Measurements from ENCODE around the gene IQGAP1. TPM values are rescaled to one million over a fixed set of nuclear protein-coding genes. Genes with fewer than 3 reads are reported as not detected.

IQGAP1 gene
- total RNA-seq, 1 donor from 2014 or later: 265 TPM

DNA sequence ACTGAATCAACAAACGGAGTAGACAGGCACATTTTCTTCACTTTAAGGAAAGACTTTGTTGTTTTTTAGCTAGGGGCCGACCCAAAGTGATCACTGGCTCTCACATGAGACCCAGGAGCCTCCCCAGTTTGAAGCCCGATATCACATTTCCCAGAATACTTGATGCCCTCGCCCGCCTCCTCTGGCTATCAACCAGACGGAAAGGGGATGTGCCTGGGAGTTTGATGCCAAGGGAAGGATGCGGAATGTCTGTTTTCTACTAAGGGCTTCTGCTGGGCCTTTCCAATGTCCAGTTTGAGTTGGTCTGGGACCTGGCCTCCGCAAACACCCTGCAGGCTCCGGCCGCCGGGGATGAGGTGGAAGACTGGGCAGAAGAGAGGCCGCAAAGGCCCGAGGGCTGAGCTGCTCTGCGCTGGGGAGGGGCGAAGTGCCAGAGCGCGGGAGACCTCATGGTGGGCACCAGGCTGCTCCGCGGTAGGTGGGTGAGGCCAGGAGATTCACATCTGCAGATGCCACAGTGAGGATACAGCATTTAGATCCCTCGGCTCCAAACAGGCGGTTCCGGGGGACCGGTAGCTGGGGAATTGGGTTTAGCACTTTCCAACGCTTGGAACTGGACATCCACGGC lies 36.4 kb upstream of the IQGAP1 start:
- intact Hi-C loops (cut with DNase I): no loop called here
- Histone ChIP-seq H3K27ac (no peak overlapping the region), H3K4me1 (peaks cover 10% of the 10 kb centered on the region), H3K27me3 (ENCODE audit: low read depth) (no peaks in the 10 kb centered on the region), H3K9me3 (no peaks in the 10 kb centered on the region), H3K4me3 (peak overlapping the region; percentile 89), H3K36me3 (no peaks in the 10 kb centered on the region)
- TF ChIP-seq, protein P1, sequence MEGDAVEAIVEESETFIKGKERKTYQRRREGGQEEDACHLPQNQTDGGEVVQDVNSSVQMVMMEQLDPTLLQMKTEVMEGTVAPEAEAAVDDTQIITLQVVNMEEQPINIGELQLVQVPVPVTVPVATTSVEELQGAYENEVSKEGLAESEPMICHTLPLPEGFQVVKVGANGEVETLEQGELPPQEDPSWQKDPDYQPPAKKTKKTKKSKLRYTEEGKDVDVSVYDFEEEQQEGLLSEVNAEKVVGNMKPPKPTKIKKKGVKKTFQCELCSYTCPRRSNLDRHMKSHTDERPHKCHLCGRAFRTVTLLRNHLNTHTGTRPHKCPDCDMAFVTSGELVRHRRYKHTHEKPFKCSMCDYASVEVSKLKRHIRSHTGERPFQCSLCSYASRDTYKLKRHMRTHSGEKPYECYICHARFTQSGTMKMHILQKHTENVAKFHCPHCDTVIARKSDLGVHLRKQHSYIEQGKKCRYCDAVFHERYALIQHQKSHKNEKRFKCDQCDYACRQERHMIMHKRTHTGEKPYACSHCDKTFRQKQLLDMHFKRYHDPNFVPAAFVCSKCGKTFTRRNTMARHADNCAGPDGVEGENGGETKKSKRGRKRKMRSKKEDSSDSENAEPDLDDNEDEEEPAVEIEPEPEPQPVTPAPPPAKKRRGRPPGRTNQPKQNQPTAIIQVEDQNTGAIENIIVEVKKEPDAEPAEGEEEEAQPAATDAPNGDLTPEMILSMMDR (IDR thresholded peaks at IDR 0.05): no peak
- DNase-seq: peak; percentile 51
- ATAC-seq: peak; percentile 6 to 20

GRCh38 chr15:90352107-90352893 lies 35.7 kb upstream of the IQGAP1 start, which contains the start of gene ZNF774:
ZNF774 (plus strand) TSS chr15:90352284; CDS start chr15:90354661, 2,377 bp downstream.
- ATAC-seq: peak; percentile 99
- H3K36me3 ChIP-seq: no peaks in the 10 kb centered on the region
- peaks cover 10% of the 10 kb centered on the region for H3K4me1 ChIP-seq
- H3K27ac ChIP-seq: peak within 1 kb of the TSS; percentile 76
- DNase-seq: peak; percentile 93
- no peaks in the 10 kb centered on the region for H3K27me3 ChIP-seq (ENCODE audit: low read depth)
- H3K9me3 ChIP-seq: no peaks in the 10 kb centered on the region
- TF ChIP-seq, protein P1 (IDR thresholded peaks at IDR 0.05): no peak
- peak within 1 kb of the TSS; percentile 89 for H3K4me3 ChIP-seq
- intact Hi-C loops (cut with DNase I): no loop called here

DNA sequence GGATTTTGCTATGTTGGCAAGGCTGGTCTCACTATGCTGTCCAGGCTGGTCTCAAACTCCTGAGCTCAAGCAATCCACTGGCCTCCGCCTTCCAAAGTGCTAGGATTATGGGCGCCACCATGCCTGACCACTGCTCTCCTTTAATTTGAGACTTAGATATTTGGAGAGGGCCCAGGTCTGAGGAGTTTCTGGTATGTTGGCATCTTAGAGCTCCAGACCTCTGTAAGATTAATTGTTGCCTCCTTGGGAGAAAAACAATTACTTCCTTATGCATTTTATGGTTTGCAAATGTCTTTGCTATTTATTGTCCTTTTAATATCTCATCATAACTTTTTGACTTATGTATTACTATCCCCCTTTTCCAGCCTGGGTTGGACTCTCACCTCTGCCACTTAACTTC lies 33.1 kb upstream of the IQGAP1 start:
- no peak for ATAC-seq
- H3K4me1 ChIP-seq: peaks cover 10% of the 10 kb centered on the region
- intact Hi-C loops (cut with DNase I): no loop called here
- TF ChIP-seq, protein P1 (IDR thresholded peaks at IDR 0.05): no peak
- H3K27me3 ChIP-seq (ENCODE audit: low read depth): no peaks in the 10 kb centered on the region
- no peak overlapping the region for H3K27ac ChIP-seq
- no peak for DNase-seq
- no peaks in the 10 kb centered on the region for H3K36me3 ChIP-seq
- no peak overlapping the region for H3K4me3 ChIP-seq
- H3K9me3 ChIP-seq: no peaks in the 10 kb centered on the region

- TF ChIP-seq, protein P1 (IDR thresholded peaks at IDR 0.05): no peak
- peak in 1 of 2 donors; percentile 67 for ATAC-seq
These were observed 29.7 kb upstream of the IQGAP1 start for GRCh38 chr15:90358124-90359033.

GRCh38 chr15:90360746-90361145 lies 27.3 kb upstream of the IQGAP1 start:
- Histone ChIP-seq H3K36me3 (no peaks in the 10 kb centered on the region), H3K9me3 (no peaks in the 10 kb centered on the region), H3K27ac (no peak overlapping the region), H3K4me1 (peaks cover 17% of the 10 kb centered on the region), H3K27me3 (ENCODE audit: low read depth) (no peaks in the 10 kb centered on the region), H3K4me3 (no peak overlapping the region)
- ATAC-seq: no peak
- DNase-seq: no peak
- TF ChIP-seq, protein P1 (IDR thresholded peaks at IDR 0.05): no peak
- intact Hi-C loops (cut with DNase I): no loop called here

More at GRCh38 chr15:90358124-90359033, 29.7 kb upstream of the IQGAP1 start:
- H3K4me3 ChIP-seq: no peak overlapping the region
- no peak for DNase-seq
- no peaks in the 10 kb centered on the region for H3K36me3 ChIP-seq
- peaks cover 17% of the 10 kb centered on the region for H3K4me1 ChIP-seq
- H3K9me3 ChIP-seq: no peaks in the 10 kb centered on the region
- no peaks in the 10 kb centered on the region for H3K27me3 ChIP-seq (ENCODE audit: low read depth)
- no peak overlapping the region for H3K27ac ChIP-seq
- intact Hi-C loops (cut with DNase I): no loop called here
